B cell (primary cell): ENCODE measurements around the gene MAP4K1. TPM values are rescaled to one million over a fixed set of nuclear protein-coding genes. Genes with fewer than 3 reads are reported as not detected.
"Not testable (repeated sequence)": the region's sequence is repeated elsewhere in the genome, so short reads cannot be mapped to it uniquely, and the experiment has no call there.

ENCODE experiments used
- ATAC-seq: fragments of 200-7000 bp; cut with Tn5 transposase; one replicate; pipeline ENCODE4 v1.10.0; 2021; ENCODE audit warnings: low read depth, mild to moderate bottlenecking, moderate number of reproducible peaks, moderate library complexity
- CTCF ChIA-PET: fragments of 350-600 bp; sonication (Branson Sonifier 250); formaldehyde crosslinking; loops from one replicate; lab custom pipeline; 2021; ENCODE audit warnings: antibody characterized with exemption, inconsistent platforms; lab: Charles Lee
- POLR2A ChIA-PET: fragments of 350-600 bp; sonication (Branson Sonifier 250); formaldehyde crosslinking; loops from one replicate; lab custom pipeline; 2021; ENCODE audit warnings: antibody characterized with exemption; lab: Charles Lee
- DNase-seq: peaks from one replicate; pipeline ENCODE4 v3.0.0; 2013
- H2AFZ ChIP-seq: 2 replicates; pipeline ENCODE4 v1.6.1; 2012; ENCODE audit warnings: mild to moderate bottlenecking, low read depth, low read length; ENCODE audit not compliant: insufficient read depth, poor library complexity, severe bottlenecking
- H3K27ac ChIP-seq, 2 donors: 1 replicate in 1 of 2; 2 replicates in 1 of 2; pipeline ENCODE4 v1.5.1; 2012 to 2013; ENCODE audit warnings: low read length in 2 of 2, mild to moderate bottlenecking in 2 of 2, moderate library complexity in 1 of 2
- H3K27me3 ChIP-seq, 4 experiments: fragments of 200-600 bp in 1 of 4; sonication (generic) in 1 of 4; replicated peaks in 1 of 4; 1 replicate in 2 of 4; 2 replicates in 2 of 4; pipeline versions ENCODE4 v1.6.1 to v1.7.0; 2013 to 2016; ENCODE audit warnings: low read length in 3 of 4, mild to moderate bottlenecking in 2 of 4, mixed read lengths in 1 of 4, moderate library complexity in 1 of 4; ENCODE audit not compliant: insufficient read depth in 4 of 4, control insufficient read depth in 3 of 4; ENCODE audit errors: control extremely low read depth in 1 of 4
- H3K36me3 ChIP-seq, 2 experiments: replicated peaks in 1 of 2; 1 replicate in 1 of 2; 2 replicates in 1 of 2; pipeline versions ENCODE4 v1.6.1 to v1.7.1; 2013; ENCODE audit warnings: low read length in 1 of 2; ENCODE audit not compliant: insufficient read depth in 2 of 2, control insufficient read depth in 1 of 2; ENCODE audit errors: control extremely low read depth in 1 of 2, extremely low read depth in 1 of 2
- H3K4me1 ChIP-seq, 2 donors: fragments of 200-600 bp in 1 of 2; sonication (generic) in 1 of 2; 1 replicate in 1 of 2; 2 replicates in 1 of 2; pipeline versions ENCODE4 v1.5.1 to v1.6.1; 2013 to 2017; ENCODE audit warnings: low read length in 2 of 2; ENCODE audit not compliant: control insufficient read depth in 2 of 2, insufficient read depth in 2 of 2
- H3K4me2 ChIP-seq: replicated peaks from 2 replicates; pipeline ENCODE3; 2012; ENCODE audit warnings: mild to moderate bottlenecking, low read depth, low read length; ENCODE audit not compliant: poor library complexity, severe bottlenecking
- H3K4me3 ChIP-seq, 5 experiments: fragments of 200-600 bp in 1 of 5; sonication (generic) in 1 of 5; 1 replicate in 3 of 5; 2 replicates in 2 of 5; pipeline versions ENCODE4 v1.5.1 to v1.7.0; 2011 to 2016; ENCODE audit warnings: low read length in 4 of 5, mild to moderate bottlenecking in 4 of 5, low read depth in 2 of 5, control low read depth in 1 of 5, moderate library complexity in 1 of 5; ENCODE audit not compliant: insufficient read depth in 1 of 5; ENCODE audit errors: control extremely low read depth in 1 of 5, extremely low read depth in 1 of 5
- H3K79me2 ChIP-seq: fragments of 200-600 bp; sonication (generic); one replicate; pipeline ENCODE4 v1.6.0; 2016; ENCODE audit warnings: low read length; ENCODE audit not compliant: control insufficient read depth, insufficient read depth
- H3K9ac ChIP-seq: fragments of 200-600 bp; sonication (generic); 2 replicates; pipeline ENCODE4 v1.6.1; 2017; ENCODE audit warnings: mild to moderate bottlenecking, low read length, moderate library complexity
- H3K9me3 ChIP-seq, 3 donors: one replicate each; pipeline versions ENCODE4 v1.6.1 to v1.7.1; 2013; ENCODE audit warnings: low read length in 2 of 3; ENCODE audit not compliant: control insufficient read depth in 2 of 3, insufficient read depth in 1 of 3; ENCODE audit errors: control extremely low read depth in 1 of 3
- H4K20me1 ChIP-seq: 2 replicates; pipeline ENCODE4 v1.6.0; 2012; ENCODE audit warnings: mild to moderate bottlenecking, low read length; ENCODE audit not compliant: insufficient read depth, control insufficient read depth, poor library complexity, severe bottlenecking
- H3K27ac Mint-ChIP-seq: one replicate; pipeline ENCODE4 v1.8.0; 2021; ENCODE audit warnings: mixed read lengths
- H3K27me3 Mint-ChIP-seq: one replicate; pipeline ENCODE4 v1.8.0; 2021; ENCODE audit warnings: mixed read lengths
- H3K4me1 Mint-ChIP-seq: one replicate; pipeline ENCODE4 v1.8.0; 2021; ENCODE audit warnings: mixed read lengths
- H3K4me3 Mint-ChIP-seq: one replicate; pipeline ENCODE4 v1.8.0; 2021; ENCODE audit warnings: mixed read lengths
- H3K9me3 Mint-ChIP-seq: one replicate; pipeline ENCODE4 v1.8.0; 2022; ENCODE audit warnings: mixed read lengths; ENCODE audit not compliant: insufficient read depth
- CTCF ChIP-seq: fragments of 200-600 bp; IDR thresholded peaks from one replicate; pipeline ENCODE4 v1.8.0; 2022; ENCODE audit warnings: antibody characterized with exemption, mild to moderate bottlenecking
- EZH2 ChIP-seq: IDR thresholded peaks from 2 replicates; pipeline ENCODE4 v1.6.1; 2012; ENCODE audit warnings: borderline replicate concordance, low read depth, mild to moderate bottlenecking, moderate library complexity, low read length; ENCODE audit not compliant: insufficient read depth, poor library complexity, severe bottlenecking
- WGBS: methylation state at CpG from one replicate; pipeline ENCODE4 v1.1.5; 2013; ENCODE audit warnings: missing lambda C conversion rate; ENCODE audit not compliant: insufficient coverage; 5-methylcytosine and 5-hydroxymethylcytosine counted together
- intact Hi-C: fragments of 100-400 bp; cut with micrococcal nuclease; formaldehyde crosslinking; loops from one replicate; pipeline ENCODE4 v1.10.0; 2022
- polyA plus RNA-seq: library from polyadenylated mRNA; depleted of rRNA; stranded (reverse); fragments of >200 nt; gene quantifications from 2 replicates; pipeline ENCODE4 v1.2.3, GENCODE V29; 2012
- total RNA-seq, 2 donors: library from RNA; stranded (reverse); fragments of 120-200 nt in 1 of 2; gene quantifications; 1 replicate in 1 of 2; 2 replicates in 1 of 2; pipeline versions ENCODE4 v1.2.3 to v1.2.4, GENCODE V29; 2013 to 2022

The MAP4K1 gene
- total and polyA plus RNA-seq, 2 donors (not counting 1 experiment from before 2014, with no cell fraction given) = 291 to 415 TPM

- Mint-ChIP-seq H3K27me3 (no peaks in the 10 kb centered on the region), H3K4me3 (no peak overlapping the region), H3K27ac (no peak overlapping the region), H3K9me3 (no peaks in the 10 kb centered on the region), H3K4me1 (peaks cover 28% of the 10 kb centered on the region)
- Histone ChIP-seq H3K36me3 (no peaks in the 10 kb centered on the region), H3K27me3 (no peaks in the 10 kb centered on the region), H3K4me1 (peaks cover 0 to 21% of the 10 kb centered on the region in 2 donors), H3K4me2 (no peak overlapping the region), H3K9me3 (peaks cover 0 to 3% (median 0%) of the 10 kb centered on the region in 3 donors), H4K20me1 (no peaks in the 10 kb centered on the region), H3K79me2 (no peaks in the 10 kb centered on the region), H3K4me3 (no peak overlapping the region), H3K9ac (no peak overlapping the region), H2AFZ (no peak overlapping the region), H3K27ac (no peak overlapping the region)
- POLR2A ChIA-PET = interaction anchor here (0.6 kb wide), 2 partner anchors 79 to 1638 kb away, joined by 3 to 12 read pairs; no protein-coding TSS in a partner anchor
- ATAC-seq = no peak
- TF ChIP-seq EZH2 = no peak
- TF ChIP-seq CTCF = no peak
- CTCF ChIA-PET = interaction anchor here (1.3 kb wide), 1 partner anchor 64 kb away, joined by 5 read pairs; the partner anchor contains the start of gene EIF3K
- DNase-seq = no peak
- intact Hi-C loops = loop anchor here (5.0 kb wide), 2 partner anchors 63 to 78 kb away; partner anchors contain the start of genes EIF3K and MAP4K1
- no CpG with 5 or more reads among the region's 3 CpGs for WGBS
Observed at GRCh38 chr19:38554676-38555141, 63.0 kb downstream of the MAP4K1 start.

- H3K27ac ChIP-seq, ATAC-seq, H3K27me3 ChIP-seq, intact Hi-C loops, H3K4me2 ChIP-seq, DNase-seq, H3K9me3 ChIP-seq, H3K4me3 ChIP-seq, H4K20me1 ChIP-seq, H3K27me3 Mint-ChIP-seq, H3K79me2 ChIP-seq, H3K4me3 Mint-ChIP-seq, H3K9me3 Mint-ChIP-seq, H3K9ac ChIP-seq, H3K36me3 ChIP-seq, H3K27ac Mint-ChIP-seq, H2AFZ ChIP-seq: not testable (repeated sequence)
- ChIA-PET POLR2A (interaction anchor here (0.6 kb wide), 1 partner anchor 333 kb away, joined by 4 read pairs; no protein-coding TSS in a partner anchor), CTCF (interaction anchor here (2.1 kb wide), 1 partner anchor 81 kb away, joined by 9 read pairs; no protein-coding TSS in a partner anchor)
- no CpG with 5 or more reads among the region's 1 CpG for WGBS
- peaks cover 0 to 12% of the 10 kb centered on the region in 2 donors for H3K4me1 ChIP-seq
- peaks cover 22% of the 10 kb centered on the region for H3K4me1 Mint-ChIP-seq
Observed at GRCh38 chr19:38553239-38553638, 64.5 kb downstream of the MAP4K1 start.
